Measurements from ENCODE around the gene TEX19. TPM values are rescaled to one million over a fixed set of nuclear protein-coding genes. Genes with fewer than 3 reads are reported as not detected.
A peak's percentile ranks its signal among the peaks of the same experiment; 100 is the strongest.

Gene TEX19
- total and polyA plus RNA-seq, 9 of the 15 experiments (the other 6 are each of a cell fraction or from before 2014, with no cell fraction given), result 0.10 to 4.9 (median 1.9) TPM

GRCh38 chr17:82367724-82368524, 8.9 kb downstream of the TEX19 start (continued):
- TF ChIP-seq, protein P1, sequence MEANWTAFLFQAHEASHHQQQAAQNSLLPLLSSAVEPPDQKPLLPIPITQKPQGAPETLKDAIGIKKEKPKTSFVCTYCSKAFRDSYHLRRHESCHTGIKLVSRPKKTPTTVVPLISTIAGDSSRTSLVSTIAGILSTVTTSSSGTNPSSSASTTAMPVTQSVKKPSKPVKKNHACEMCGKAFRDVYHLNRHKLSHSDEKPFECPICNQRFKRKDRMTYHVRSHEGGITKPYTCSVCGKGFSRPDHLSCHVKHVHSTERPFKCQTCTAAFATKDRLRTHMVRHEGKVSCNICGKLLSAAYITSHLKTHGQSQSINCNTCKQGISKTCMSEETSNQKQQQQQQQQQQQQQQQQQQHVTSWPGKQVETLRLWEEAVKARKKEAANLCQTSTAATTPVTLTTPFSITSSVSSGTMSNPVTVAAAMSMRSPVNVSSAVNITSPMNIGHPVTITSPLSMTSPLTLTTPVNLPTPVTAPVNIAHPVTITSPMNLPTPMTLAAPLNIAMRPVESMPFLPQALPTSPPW (CRISPR knock-in tag; IDR thresholded peaks at IDR 0.05), result peak; percentile 53; the same call in 1 of the 2 replicates
- TF ChIP-seq CREB3L1 (IDR thresholded peaks at IDR 0.05; ENCODE audit: borderline replicate concordance, low read depth), result peak; percentile 37; the same call in 1 of the 2 replicates
- no peak for TF ChIP-seq PURB (CRISPR knock-in tag; IDR thresholded peaks at IDR 0.05; ENCODE audit: low read depth)
- TF ChIP-seq TEAD4 (IDR thresholded peaks at IDR 0.05; ENCODE audit: low read length), result no peak
- TF ChIP-seq TEAD4 (CRISPR knock-in tag; IDR thresholded peaks at IDR 0.05; ENCODE audit: borderline replicate concordance), result no peak
- TF ChIP-seq MEF2D (tag; conservative IDR thresholded peaks at IDR 0.05; ENCODE audit: low read depth), result no peak
- TF ChIP-seq MTA3 (IDR thresholded peaks at IDR 0.05; ENCODE audit: borderline replicate concordance), result peak; percentile 100
- 0 out of 4 replicates have a peak, but pooled peaks of 1 of the 2 experiments have one; percentile 16 for TF ChIP-seq RCOR1 (IDR thresholded peaks at IDR 0.05; ENCODE audit: borderline replicate concordance in 1 of 2, low read depth in 2 of 2, low read length in 2 of 2)
- no peak for TF ChIP-seq TGIF2 (CRISPR knock-in tag; IDR thresholded peaks at IDR 0.05)
- TF ChIP-seq ZEB2 (IDR thresholded peaks at IDR 0.05), result no peak
- TF ChIP-seq GABPA (tag; conservative IDR thresholded peaks at IDR 0.05; ENCODE audit: low read depth), result peak; percentile 52; the same call in 1 of the 2 replicates
- TF ChIP-seq, protein P2, sequence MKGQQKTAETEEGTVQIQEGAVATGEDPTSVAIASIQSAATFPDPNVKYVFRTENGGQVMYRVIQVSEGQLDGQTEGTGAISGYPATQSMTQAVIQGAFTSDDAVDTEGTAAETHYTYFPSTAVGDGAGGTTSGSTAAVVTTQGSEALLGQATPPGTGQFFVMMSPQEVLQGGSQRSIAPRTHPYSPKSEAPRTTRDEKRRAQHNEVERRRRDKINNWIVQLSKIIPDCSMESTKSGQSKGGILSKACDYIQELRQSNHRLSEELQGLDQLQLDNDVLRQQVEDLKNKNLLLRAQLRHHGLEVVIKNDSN (CRISPR knock-in tag; IDR thresholded peaks at IDR 0.05), result peak; percentile 64
- no peak for TF ChIP-seq GABPB2 (CRISPR knock-in tag; conservative IDR thresholded peaks at IDR 0.05)
- peak; percentile 99 for TF ChIP-seq ASH1L (IDR thresholded peaks at IDR 0.05; ENCODE audit: borderline replicate concordance, low read depth, partially characterized antibody)
- no peak for TF ChIP-seq ZNF778 (CRISPR knock-in tag; IDR thresholded peaks at IDR 0.05)
- no peak for TF ChIP-seq HDAC6 (IDR thresholded peaks at IDR 0.05; ENCODE audit: low read depth, low read length)
- TF ChIP-seq MXI1 (IDR thresholded peaks at IDR 0.05; ENCODE audit: low read depth, low read length), result 0 out of 2 replicates have a peak, but pooled peaks have one; percentile 21
- no peak for TF ChIP-seq WHSC1 (IDR thresholded peaks at IDR 0.05; ENCODE audit: low read length)
- no peak for TF ChIP-seq NFXL1 (CRISPR knock-in tag; IDR thresholded peaks at IDR 0.05)
- TF ChIP-seq, protein P3, sequence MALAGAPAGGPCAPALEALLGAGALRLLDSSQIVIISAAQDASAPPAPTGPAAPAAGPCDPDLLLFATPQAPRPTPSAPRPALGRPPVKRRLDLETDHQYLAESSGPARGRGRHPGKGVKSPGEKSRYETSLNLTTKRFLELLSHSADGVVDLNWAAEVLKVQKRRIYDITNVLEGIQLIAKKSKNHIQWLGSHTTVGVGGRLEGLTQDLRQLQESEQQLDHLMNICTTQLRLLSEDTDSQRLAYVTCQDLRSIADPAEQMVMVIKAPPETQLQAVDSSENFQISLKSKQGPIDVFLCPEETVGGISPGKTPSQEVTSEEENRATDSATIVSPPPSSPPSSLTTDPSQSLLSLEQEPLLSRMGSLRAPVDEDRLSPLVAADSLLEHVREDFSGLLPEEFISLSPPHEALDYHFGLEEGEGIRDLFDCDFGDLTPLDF (CRISPR knock-in tag; IDR thresholded peaks at IDR 0.05), result no peak
- no peak for TF ChIP-seq ZNF224 (CRISPR knock-in tag; IDR thresholded peaks at IDR 0.05)
- peak in 1 of 2 experiments; percentile 30; a peak in 1 of 4 replicates for TF ChIP-seq ARNT (IDR thresholded peaks at IDR 0.05)
